Inflammatory macrophage treated with lipopolysaccharide for 1 hour (primary cell): ENCODE data around the gene PCDH7.
A peak's percentile ranks its signal among the peaks of the same experiment; 100 is the strongest.

Source experiments
- DNase-seq, 2 donors: peaks; one replicate each; pipeline ENCODE4 v3.0.0-alpha.2; 2020 to 2022

The PCDH7 gene, protein sequence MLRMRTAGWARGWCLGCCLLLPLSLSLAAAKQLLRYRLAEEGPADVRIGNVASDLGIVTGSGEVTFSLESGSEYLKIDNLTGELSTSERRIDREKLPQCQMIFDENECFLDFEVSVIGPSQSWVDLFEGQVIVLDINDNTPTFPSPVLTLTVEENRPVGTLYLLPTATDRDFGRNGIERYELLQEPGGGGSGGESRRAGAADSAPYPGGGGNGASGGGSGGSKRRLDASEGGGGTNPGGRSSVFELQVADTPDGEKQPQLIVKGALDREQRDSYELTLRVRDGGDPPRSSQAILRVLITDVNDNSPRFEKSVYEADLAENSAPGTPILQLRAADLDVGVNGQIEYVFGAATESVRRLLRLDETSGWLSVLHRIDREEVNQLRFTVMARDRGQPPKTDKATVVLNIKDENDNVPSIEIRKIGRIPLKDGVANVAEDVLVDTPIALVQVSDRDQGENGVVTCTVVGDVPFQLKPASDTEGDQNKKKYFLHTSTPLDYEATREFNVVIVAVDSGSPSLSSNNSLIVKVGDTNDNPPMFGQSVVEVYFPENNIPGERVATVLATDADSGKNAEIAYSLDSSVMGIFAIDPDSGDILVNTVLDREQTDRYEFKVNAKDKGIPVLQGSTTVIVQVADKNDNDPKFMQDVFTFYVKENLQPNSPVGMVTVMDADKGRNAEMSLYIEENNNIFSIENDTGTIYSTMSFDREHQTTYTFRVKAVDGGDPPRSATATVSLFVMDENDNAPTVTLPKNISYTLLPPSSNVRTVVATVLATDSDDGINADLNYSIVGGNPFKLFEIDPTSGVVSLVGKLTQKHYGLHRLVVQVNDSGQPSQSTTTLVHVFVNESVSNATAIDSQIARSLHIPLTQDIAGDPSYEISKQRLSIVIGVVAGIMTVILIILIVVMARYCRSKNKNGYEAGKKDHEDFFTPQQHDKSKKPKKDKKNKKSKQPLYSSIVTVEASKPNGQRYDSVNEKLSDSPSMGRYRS (N-terminal part only)

DNA sequence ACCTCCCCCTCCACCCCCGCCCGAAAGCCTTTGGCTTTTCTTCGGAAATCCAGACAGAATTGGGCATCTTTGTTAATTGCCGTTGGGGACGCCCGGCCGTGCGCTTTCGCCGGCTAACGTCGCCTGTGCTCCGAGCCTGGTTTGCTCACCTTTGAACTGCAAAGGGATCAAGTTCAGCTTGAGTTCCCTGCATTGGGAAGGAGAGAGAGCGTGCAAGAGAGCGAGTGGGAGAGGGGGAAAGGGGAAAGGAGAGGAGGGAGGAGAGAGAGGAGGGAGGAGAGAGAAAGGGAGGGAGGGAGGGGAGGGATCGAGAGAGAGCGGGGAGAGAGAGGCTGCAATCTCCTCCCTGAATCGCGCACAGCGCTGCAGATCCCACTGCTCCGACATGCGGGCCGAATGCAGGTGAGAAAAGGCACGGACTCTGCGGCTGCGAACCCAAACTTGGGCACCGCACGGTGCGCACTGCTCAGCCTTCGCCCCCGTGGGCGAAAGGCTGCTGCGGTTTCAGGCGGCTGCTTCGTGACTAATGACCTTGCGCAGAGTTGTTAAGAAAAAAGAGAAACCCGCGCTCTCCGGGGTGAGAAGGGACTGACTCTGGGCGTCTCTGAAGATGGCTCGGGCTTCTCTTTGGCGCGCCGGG, at the start of gene PCDH7:
TSS of gene PCDH7 (plus strand) at position 349 of the 640 bp plus-strand sequence. CDS start 1,054 bp downstream, outside the sequence.
- DNase-seq: peak in 1 of 2 donors; percentile 17

DNA sequence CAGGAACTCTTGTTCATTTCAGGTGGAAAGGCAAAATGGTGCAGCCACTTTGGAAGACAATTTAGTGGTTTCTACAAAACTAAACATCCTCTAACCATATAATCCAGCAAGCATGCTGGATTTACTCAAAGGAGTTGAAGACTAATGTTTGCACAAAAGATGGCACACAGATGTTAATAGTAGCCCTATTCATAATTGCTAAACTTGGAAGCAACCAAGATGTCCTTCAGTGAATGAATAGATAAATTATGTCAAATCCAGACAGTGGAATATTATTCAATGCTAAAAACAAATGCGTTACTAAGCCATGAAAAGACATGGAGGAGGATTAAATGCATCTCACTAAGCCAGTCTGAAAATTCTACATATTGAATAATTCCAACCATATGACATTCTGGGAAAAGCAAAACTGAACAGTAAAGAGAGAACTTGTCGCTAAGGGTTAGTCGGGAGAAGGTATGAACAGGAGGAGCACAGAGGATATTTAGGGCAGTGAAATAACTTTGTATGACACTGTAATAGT, 48.2 kb upstream of the PCDH7 start:
- DNase-seq: no peak

DNA sequence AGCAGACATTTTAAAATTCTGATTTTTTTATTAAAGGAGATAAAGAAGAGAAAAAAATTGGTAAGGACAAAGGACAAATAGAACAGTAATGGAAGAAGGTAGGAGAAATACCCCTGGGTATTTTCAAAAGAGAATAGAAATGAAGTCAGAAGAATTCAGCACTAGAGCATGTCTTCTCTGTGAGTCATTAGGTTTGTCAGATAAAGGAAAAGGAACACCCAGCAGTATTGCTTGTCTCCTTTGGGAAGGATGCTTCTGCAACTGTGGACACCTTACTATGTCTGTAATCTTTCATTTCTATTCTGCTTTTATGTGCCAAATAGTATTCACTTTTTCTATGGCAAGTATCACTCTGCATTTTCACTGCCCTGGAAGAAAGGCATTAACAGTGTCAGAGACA, 24.0 kb upstream of the PCDH7 start:
- DNase-seq: no peak

DNA sequence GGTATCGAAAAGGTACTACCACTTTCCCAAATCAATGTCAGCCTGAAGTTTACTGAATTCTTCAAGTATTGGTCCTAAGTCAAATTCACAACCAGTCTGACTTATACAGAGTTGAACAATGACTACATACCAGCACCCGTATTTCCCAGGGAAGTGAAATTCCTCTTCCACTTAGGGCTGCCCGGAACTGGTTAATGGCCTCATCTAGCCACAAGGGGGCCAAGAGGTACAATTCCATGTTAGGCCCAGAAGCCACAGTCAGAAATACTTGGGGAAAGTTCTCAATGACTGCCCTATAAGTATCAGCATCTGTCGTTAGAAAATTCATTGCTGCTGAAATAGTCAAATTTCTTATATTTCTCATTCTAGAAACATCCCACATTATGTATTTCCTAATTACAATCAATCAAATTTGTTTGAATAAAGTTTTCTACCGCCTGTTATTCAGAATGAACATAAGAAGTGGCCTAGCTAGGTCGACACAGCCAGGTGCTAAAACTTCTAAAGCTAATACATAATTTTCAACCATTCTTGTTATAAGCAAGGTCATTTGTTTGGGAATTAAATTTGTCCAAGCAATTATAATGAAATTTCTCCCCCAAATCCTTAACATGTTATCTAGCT, 5.6 kb upstream of the PCDH7 start:
- DNase-seq: peak; percentile 17 to 61

DNA sequence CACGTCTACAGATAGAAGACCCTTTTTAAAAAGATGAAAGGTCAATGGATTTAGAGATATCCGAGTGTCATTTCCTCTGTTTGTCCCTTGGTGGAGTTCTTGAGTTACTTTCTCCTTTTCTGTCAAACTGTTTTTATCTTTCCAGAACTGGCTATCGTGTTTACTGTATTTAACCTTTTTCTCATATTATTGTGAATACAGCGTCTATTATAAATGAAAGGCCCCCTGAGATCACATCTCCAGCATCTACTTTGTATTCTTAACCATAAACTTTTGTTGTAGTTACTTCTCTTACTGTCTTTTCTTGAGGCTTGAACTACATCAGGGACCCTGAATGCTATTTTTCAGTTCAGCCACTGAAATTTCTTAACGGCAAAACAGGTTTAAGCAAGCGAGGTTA, 4.0 kb upstream of the PCDH7 start:
- DNase-seq: no peak

DNA sequence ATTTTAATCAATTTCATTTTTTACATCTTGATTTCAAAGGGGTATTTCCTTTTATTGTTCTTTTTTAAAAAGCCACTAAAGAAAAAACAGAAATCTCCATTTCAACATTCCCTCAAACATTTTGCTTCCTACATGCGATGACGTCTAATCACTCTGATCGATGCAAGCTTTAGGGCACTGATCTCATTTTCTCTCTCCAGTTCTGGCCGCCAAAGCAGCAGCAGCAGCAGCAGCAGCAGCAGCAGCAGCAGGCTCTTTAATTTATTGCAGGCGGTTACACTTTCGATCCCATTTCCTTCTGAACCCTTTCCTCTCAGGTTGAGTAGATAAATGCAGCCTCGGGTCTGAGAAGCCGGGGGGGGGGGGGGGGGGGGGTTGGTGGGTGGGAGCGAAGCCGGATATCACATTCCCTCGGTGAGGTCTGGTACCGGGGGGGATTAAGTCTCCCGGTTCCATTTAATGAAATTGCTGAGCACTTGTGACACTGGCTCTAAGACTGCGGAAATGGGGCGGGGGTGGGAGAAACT, 3.4 kb upstream of the PCDH7 start:
- DNase-seq: no peak

DNA sequence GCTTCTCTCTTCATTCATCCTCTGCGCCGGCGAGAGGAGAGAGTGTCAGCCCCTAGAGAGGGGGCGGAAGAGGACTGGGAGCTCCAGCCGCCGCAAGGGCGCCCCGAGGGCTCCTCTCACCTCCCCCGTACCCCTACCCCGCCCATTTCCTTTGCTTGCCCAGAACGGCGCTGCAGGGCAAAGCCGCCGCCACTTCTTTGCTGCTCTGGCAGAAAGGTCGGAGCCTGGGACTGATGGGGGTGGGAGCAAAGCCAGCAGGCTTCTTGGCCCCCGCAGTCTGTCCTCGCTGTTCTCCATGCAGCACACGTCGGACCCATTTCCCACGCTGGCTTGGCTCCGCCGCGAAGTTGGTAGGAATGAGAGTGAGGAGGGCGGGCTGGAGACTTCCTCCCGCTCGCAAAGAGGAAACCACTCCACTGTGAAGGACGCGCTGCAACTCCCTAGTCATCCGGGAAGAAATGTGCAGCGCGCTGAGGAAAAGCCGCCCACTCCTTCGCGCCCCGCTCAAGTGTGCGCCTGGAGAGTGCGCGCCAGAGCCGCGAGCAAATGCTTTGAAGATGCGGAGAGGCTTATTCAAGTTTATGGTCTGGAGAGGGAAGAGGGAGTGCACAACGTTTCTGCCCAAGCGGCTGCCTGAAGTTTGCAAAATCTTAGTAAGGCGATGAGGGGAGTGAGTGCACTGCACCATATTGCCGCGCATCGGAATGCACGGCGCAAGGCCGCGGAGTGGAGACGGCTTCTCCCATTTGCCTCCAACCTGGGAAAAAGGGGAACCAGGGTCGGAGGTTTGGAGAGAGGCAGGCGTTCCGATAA, 2.8 kb upstream of the PCDH7 start:
- DNase-seq: peak; percentile 2 to 14

DNA sequence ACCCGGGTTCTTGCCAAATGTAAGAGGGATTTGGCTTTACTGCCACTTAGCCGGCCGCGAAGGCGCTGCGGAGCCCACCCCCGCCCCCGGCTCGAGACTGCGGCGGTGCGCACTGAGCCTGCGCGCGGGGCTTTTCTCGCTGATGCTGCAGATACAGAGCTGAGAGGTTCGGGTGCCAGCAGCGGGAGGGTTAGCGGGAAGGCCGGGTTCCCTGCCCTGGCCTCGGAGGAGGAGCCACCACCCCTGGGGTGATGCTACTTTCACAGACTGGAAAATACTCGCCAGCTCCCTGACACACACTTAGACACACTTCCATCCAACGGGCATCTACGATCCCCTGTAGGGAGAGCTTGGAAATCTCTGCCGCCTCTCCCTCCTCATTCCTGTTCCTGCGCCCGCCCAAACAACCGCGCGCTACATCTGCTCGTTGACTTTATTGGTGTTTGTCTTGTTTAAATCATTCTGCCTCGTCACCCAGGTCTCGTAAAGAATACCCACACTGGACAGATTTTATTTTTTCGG, 2.1 kb upstream of the PCDH7 start:
- DNase-seq: no peak

DNA sequence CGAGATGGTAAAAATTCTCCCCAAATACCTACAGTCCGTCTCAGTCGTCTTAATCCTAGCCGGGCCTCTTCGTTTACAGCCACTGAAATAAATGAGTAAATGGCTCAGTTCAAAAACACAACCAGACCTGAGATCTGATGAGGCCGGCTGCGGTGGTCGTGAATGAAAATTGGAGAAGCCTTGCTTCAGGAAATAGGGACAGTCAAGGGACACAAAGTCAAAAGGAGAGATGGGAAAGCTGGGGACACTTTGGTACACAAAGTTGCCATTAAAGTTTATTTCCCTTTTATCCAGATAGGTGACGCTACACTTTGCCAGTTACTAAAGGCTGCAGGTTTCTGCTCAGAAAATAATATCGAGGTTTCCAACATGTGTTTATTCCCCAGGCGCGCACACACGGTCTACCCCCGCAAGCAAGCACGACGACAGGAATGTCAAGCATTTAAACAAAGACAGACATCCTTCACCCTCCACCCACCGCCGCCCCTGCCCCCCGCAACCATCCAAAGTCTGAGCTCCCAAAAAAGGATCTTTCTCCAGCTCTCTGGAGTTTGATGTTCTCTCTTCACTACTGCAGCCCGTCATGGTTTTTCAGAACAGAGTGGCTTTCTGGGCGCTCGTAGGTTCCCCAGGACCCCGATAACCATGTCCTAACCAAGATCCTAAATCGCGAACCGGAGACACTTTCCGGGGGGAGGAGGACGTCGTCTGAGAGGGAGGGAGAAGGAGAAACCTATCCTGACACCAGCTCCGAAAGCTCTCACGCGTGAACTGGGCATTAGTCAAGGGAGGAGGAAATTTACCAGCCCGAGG, 1.3 kb upstream of the PCDH7 start:
- no peak for DNase-seq

DNA sequence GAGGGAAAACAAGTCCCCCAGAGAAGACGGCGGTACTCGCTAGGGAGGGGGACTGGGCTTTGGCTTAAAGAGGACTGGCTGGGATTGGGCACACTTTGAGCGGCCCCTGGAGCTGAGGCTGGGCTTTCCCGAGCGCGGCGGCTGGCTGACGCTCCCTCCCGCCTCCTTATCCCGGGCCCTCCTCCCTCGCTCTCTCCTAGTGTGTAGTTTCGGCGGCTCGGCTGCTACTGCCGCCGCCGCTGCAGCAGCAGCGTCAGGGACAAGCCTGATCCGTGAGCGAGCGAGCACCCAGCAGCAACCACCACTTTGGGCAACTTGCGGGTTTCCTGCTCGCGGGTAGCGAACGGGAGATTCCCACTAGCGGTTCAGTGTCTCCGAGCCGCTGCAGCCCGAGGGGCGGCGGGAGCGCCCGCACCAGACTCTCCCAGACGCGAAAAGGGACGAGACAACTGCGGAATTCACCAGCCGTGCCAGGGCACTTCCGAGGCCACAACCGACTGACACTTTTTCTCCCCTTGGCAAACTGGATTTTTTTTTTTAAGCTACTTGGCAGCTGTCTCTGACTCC, 632 bp upstream of the PCDH7 start:
- DNase-seq: no peak

DNA sequence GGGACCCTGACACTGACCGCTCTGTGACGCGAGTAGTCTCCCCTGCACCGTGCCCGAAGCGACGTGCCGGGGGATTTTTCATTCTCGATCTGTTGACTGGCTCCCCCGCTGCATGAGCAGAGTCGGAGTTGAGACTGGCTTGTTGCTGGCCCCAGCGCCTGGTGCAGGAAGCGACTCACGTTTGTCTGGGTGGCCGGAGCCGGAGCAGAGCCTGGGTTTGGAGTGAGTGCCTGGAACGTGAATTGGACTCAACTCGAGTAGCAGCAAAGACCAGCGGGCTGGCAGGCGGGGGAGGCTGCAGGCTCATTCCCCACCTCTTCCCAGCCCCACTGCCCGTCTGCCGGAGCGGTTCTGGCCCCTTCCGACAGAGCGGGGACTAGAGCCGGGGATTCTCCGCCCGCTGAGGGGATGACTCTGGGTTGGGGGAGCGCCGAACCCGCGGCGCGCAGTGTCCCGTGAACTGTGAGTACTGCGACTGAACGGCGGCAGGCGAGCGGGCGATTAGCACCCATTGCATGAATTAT, 554 bp downstream of the PCDH7 start:
- no peak for DNase-seq

DNA sequence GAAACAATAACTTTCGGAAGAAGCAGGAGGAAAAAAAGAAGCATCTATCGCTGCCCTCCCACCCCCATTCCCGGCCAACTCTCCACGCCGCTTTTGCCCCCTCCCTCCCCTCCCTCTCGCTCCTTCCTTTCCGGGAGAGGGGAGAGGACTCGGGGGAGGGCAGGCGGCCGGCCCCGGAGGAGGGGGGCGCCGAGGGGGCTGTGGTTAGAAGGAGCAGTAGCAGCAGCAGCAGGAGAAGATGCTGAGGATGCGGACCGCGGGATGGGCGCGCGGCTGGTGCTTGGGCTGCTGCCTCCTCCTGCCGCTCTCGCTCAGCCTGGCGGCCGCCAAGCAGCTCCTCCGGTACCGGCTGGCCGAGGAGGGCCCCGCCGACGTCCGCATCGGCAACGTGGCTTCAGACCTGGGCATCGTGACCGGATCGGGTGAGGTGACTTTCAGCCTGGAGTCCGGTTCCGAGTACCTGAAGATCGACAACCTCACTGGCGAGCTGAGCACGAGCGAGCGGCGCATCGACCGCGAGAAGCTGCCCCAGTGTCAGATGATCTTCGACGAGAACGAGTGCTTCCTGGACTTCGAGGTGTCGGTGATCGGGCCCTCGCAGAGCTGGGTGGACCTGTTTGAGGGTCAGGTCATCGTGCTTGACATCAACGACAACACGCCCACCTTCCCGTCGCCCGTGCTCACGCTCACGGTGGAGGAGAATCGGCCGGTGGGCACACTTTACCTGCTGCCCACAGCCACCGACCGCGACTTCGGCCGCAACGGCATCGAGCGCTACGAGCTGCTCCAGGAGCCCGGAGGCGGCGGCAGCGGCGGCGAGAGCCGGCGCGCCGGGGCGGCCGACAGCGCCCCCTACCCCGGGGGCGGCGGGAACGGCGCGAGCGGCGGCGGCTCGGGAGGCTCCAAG, 1.3 kb downstream of the PCDH7 start:
- no peak for DNase-seq

DNA sequence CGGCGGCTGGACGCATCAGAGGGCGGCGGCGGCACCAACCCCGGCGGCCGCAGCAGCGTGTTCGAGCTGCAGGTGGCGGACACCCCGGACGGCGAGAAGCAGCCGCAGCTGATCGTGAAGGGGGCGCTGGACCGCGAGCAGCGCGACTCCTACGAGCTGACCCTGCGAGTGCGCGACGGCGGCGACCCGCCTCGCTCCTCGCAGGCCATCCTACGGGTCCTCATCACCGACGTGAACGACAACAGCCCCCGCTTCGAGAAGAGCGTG, 1.9 kb downstream of the PCDH7 start:
- no peak for DNase-seq

DNA sequence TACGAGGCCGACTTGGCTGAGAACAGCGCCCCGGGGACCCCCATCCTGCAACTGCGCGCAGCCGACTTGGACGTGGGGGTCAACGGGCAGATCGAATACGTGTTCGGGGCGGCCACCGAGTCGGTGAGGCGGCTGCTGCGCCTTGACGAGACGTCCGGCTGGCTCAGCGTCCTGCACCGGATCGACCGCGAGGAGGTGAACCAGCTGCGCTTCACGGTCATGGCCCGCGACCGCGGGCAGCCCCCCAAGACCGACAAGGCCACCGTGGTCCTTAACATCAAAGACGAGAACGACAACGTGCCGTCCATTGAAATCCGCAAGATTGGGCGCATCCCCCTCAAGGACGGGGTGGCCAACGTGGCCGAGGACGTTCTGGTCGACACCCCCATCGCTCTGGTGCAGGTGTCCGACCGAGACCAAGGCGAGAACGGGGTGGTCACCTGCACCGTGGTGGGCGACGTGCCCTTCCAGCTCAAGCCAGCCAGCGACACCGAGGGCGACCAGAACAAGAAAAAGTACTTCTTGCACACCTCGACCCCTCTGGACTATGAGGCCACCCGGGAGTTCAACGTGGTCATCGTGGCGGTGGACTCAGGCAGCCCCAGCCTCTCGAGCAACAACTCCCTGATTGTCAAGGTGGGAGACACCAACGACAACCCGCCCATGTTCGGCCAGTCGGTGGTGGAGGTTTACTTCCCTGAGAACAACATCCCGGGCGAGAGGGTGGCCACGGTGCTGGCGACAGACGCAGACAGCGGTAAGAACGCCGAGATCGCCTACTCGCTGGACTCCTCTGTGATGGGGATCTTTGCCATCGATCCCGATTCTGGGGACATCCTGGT, 2.4 kb downstream of the PCDH7 start:
- no peak for DNase-seq

DNA sequence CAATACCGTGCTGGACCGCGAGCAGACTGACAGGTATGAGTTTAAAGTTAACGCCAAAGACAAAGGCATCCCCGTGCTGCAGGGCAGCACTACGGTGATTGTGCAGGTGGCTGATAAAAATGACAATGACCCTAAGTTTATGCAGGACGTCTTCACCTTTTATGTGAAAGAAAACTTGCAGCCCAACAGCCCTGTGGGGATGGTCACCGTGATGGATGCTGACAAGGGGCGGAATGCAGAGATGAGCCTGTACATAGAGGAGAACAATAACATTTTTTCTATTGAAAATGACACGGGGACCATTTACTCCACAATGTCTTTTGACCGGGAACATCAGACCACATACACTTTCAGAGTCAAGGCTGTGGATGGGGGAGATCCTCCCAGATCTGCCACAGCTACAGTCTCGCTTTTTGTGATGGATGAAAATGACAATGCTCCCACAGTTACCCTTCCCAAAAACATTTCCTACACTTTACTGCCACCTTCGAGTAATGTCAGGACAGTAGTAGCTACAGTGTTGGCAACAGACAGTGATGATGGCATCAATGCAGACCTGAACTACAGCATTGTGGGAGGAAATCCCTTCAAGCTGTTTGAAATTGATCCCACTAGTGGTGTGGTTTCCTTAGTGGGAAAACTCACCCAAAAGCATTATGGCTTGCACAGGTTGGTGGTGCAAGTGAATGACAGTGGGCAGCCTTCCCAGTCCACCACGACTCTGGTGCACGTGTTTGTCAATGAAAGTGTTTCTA, 3.2 kb downstream of the PCDH7 start:
- no peak for DNase-seq

DNA sequence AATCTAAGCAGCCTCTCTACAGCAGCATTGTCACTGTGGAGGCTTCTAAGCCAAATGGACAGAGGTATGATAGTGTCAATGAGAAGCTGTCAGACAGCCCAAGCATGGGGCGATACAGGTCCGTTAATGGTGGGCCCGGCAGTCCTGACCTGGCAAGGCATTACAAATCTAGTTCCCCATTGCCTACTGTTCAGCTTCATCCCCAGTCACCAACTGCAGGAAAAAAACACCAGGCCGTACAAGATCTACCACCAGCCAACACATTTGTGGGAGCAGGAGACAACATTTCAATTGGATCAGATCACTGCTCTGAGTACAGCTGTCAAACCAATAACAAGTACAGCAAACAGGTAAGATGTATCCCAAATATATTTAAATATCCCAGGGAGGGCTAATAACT, 4.1 kb downstream of the PCDH7 start:
- no peak for DNase-seq

DNA sequence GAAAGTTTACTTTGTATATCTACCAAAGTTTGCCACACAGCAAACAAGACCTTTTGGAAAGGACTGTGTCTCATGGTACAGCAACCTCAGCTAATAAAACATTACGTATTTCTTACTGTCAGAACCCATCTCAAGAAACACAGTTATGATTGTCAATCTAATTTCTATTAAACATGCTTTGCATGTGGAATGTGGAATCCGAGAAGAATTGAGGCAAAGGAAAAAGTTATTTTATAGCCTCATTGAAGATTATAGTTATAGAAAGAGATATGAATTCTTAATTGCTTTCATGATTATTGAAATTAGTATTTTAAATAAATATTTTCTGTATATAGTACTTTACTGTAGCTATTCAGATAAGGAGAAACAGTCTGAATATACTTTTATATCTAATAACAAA, 5.4 kb downstream of the PCDH7 start:
- DNase-seq: no peak
